GM12874 (cell line): ENCODE measurements around the gene TMEM150C.

Experiments
- TF ChIP-seq, protein P1 (sequence below): IDR thresholded peaks from 2 replicates; pipeline ENCODE4 v1.5.1; 2011; ENCODE audit warnings: low read depth, mild to moderate bottlenecking, control low read depth, low read length, moderate library complexity; ENCODE audit not compliant: insufficient read depth

The TMEM150C gene

DNA sequence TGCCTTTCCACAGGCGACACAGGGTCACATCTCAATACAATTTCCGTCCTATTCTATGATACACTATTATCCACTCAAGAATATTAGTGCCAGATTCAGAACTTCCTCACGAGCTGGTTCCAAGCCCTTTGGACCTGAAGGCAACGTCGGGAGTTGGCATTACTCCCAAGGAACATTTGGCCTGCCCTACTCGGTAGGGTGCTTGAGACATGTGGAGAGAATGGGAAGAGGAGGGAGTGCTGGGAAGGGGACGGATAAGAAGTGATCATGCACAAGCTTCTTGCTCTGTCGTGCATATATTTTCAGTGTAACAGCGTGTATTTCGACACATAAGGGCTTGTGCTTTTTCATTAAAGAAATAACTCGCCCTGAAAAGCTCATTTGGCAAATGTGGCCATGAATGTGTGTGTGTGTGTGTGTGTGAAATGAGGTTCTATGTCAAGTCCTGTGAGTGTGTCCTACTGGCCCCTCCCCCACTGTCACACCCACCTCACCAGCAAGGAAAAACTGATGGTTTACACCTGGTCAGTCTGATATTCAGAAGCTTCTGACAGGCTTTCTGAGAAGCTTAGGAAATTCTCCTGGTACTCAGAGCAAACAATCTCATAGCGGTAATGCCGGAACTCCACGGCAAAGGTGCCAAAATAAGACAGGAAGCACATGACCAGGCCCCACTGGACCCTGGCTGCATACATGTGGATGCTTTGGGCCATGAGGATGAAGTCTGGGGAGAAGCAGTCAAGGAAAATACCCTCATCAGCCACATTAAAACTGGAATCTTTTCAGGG, 76.6 kb downstream of the TMEM150C start:
- TF ChIP-seq, protein P1, sequence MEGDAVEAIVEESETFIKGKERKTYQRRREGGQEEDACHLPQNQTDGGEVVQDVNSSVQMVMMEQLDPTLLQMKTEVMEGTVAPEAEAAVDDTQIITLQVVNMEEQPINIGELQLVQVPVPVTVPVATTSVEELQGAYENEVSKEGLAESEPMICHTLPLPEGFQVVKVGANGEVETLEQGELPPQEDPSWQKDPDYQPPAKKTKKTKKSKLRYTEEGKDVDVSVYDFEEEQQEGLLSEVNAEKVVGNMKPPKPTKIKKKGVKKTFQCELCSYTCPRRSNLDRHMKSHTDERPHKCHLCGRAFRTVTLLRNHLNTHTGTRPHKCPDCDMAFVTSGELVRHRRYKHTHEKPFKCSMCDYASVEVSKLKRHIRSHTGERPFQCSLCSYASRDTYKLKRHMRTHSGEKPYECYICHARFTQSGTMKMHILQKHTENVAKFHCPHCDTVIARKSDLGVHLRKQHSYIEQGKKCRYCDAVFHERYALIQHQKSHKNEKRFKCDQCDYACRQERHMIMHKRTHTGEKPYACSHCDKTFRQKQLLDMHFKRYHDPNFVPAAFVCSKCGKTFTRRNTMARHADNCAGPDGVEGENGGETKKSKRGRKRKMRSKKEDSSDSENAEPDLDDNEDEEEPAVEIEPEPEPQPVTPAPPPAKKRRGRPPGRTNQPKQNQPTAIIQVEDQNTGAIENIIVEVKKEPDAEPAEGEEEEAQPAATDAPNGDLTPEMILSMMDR, result no peak

DNA sequence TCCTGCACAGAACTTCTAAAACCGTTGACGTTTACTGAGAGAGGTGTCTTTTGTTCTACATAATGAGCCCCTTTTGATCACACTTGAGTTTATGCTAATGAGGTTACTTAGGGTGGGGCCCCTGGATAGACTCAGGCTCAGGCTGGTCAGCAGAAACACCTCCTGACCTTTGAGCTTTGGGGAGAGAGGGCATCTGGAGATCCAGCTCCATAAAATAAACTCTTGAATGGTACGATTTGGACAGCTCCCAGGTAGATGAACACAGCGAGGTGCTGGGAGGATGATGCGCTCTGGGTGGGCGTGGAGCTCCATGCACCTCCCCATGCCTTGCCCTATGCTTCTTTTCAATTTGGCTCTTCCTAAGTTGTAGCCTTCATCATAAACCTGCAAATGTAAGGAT, 79.4 kb downstream of the TMEM150C start:
- TF ChIP-seq, protein P1, result no peak

DNA sequence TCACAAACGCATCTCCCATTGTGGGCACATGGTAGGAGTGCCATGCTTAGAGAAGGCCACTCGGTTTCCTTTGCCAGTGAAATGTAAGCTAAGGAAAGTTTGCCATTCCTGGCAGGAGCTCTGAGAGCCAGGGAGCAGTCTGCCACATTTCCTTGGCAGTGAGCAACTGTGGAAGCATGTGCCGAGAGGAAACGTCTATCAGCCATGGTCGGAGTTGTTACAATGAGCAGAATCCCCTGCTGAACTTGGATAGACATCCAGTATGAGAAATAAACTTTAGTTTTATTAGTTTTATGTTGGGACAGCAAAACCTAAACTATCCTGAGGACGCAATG, 80.3 kb downstream of the TMEM150C start:
- TF ChIP-seq, protein P1, result no peak

DNA sequence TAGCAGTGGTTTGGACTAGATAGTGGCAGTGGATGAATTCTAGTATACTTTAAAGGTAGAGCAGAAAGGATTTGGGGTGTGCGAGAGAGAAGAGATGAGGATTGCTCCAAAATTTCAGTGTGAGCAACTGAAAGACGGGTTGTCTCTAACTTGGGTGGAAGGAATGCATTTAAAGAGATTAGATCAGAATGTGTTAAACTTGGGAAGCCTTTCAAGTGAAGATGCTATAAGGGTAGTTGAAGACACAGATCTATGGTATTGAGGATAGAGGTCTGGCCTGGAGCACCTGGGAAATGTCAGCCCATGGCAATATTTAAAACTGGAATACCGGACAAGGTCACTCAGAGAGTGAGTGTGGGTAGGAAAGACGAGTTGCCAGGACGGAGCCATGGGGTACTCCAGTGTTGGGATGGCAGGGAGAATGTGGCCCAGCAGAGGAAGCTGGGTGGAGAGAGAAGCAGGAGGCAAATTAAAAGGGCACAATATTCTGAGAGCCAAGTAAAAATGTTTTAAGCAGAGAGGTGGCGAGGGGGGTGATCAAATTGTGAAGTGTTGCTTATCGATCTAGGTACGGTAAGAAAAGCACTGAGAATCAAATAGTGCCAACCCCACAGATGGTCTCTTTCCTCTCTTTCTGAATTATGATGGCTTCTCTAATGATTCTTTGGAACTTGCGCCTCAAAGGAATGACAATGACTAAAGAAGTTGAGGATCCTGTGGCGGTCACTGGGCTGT, 80.8 kb downstream of the TMEM150C start:
- TF ChIP-seq, protein P1, result no peak

DNA sequence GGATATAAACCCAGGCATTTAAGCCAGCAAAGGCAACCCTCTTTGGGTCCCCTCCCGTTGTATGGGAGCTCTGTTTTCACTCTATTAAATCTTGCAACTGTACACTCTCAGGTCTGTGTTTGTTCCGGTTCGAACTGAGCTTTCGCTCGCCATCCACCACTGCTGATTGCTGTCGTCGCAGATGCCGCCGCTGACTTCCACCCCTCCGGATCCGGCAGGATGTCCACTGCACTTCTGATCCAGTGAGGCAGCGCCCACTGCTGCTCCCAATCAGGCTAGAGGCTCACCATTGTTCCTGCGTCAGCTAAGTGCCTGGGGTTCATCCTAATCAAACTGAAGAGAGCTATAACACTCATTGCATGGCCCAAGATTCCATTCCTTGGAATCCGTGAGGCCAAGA, 82.2 kb downstream of the TMEM150C start:
- TF ChIP-seq, protein P1, result no peak

DNA sequence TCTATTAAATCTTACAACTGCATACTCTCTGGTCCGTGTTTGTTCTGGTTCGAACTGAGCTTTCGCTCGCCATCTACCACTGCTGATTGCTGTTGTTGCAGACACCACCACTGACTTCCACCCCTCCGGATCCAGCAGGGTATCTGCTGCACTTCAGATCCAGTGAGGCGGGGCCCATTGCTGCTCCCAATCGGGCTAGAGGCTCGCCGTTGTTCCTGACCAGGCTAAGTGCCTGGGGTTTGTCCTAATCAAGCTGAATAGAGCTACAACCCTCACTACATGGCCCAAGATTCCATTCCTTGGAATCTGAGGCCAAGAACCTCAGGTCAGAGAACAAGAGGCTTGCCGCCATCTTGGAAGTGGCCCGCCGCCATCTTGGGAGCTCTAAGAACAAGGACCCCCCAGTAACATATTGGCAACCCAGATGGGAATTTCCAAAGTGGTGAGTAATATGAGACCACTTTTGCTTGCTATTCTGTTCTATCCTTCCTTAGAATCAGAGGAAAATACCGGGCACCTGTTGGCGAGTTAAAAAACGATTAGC, 88.1 kb downstream of the TMEM150C start:
- TF ChIP-seq, protein P1, result no peak

DNA sequence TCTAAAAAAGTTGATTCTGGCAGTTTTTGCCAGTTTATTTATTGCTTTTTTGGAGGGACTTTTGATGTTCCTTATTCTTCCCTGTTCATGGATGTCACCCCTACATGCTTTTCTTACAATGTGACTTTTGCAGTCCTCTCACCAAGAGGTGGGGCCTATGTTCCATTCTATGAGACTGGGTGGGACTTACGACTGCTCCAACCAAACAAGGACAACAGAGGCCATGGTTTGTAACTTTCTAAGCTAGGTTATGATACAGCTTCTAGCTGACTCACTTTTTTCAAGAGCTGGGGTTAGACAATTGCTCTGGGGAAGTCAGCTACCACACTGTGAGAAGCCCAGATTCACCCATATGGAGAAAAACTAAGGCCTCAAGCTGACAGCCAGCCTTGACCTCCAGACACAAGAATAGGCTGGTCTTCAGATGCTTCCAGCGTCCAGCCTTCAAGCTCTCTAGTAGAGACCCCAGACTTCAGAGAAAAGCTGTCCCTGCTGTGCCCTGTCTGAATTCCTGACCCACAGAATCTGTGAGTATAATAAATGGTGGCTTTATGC, 91.9 kb downstream of the TMEM150C start:
- TF ChIP-seq, protein P1, result no peak
